HCT116 (cell line): ENCODE data around the gene DMWD. TPM values are rescaled to one million over a fixed set of nuclear protein-coding genes. Genes with fewer than 3 reads are reported as not detected.
A peak's percentile ranks its signal among the peaks of the same experiment; 100 is the strongest.

Experiments
- ATAC-seq: fragments of 200-7000 bp; cut with Tn5 transposase; 2 replicates; pipeline ENCODE4 v1.9.1; 2020; ENCODE audit warnings: mild to moderate bottlenecking, moderate library complexity
- BruUV-seq: library from RNA; stranded (reverse); fragments of 400-500 nt; replicated peaks from 2 replicates; lab custom pipeline; 2021; lab: Mats Ljungman, UMichigan
- CTCF ChIA-PET: fragments of 300-600 bp; sonication (Branson Sonifier 250); formaldehyde crosslinking; loops from one replicate; lab custom pipeline; 2021; ENCODE audit warnings: antibody characterized with exemption; lab: Charles Lee
- POLR2A ChIA-PET: fragments of 300-600, 350-600 bp; sonication (Branson Sonifier 250); formaldehyde crosslinking; loops from one replicate; lab custom pipeline; 2021; ENCODE audit warnings: antibody characterized with exemption; lab: Charles Lee
- RAD21 ChIA-PET, 2 experiments: fragments of 300-600 bp; sonication (Branson Sonifier 250); formaldehyde crosslinking; loops; one replicate each; lab custom pipeline; 2023; ENCODE audit warnings: low total read pairs in 2 of 2; ENCODE audit not compliant: uncharacterized antibody in 2 of 2, unreplicated experiment in 2 of 2, low non-redundant PET in 1 of 2; lab: Charles Lee
- DNase-seq: peaks from one replicate; pipeline ENCODE4 v3.0.0-alpha.2; 2010; ENCODE audit warnings: low read depth, low spot score
- H2AFZ ChIP-seq: fragments of 200-600 bp; shearing (Covaris generic), sonication (generic); 2 replicates; pipeline ENCODE4 v1.6.1; 2017; ENCODE audit warnings: low read depth, mixed run types, mixed read lengths, antibody characterized with exemption, low read length; ENCODE audit not compliant: poor library complexity, severe bottlenecking
- H3K27ac ChIP-seq: 2 replicates; pipeline ENCODE4 v1.5.1; 2012; ENCODE audit warnings: low read depth, low read length
- H3K27me3 ChIP-seq: fragments of 200-600 bp; sonication (generic); 2 replicates; pipeline ENCODE4 v1.6.1; 2016; ENCODE audit warnings: mixed run types, low read length, mixed read lengths; ENCODE audit not compliant: insufficient read depth
- H3K36me3 ChIP-seq, 2 experiments: fragments of 200-500 bp in 1 of 2; fragments of 200-600 bp in 1 of 2; sonication (Bioruptor generic) in 1 of 2; sonication (generic) in 1 of 2; 2 replicates each; pipeline versions ENCODE4 v1.5.1 to v1.6.1; 2014 to 2016; ENCODE audit warnings: low read length in 2 of 2, inconsistent platforms in 1 of 2, mixed read lengths in 1 of 2, mixed run types in 1 of 2; ENCODE audit not compliant: insufficient read depth in 2 of 2, control insufficient read depth in 1 of 2
- H3K4me1 ChIP-seq, 2 experiments: fragments of 200-600 bp in 1 of 2; sonication (generic) in 1 of 2; 2 replicates each; pipeline versions ENCODE4 v1.5.1 to v1.6.1; 2012 to 2017; ENCODE audit warnings: low read length in 2 of 2, inconsistent platforms in 1 of 2, mild to moderate bottlenecking in 1 of 2, mixed read lengths in 1 of 2, mixed run types in 1 of 2, moderate library complexity in 1 of 2; ENCODE audit not compliant: insufficient read depth in 2 of 2, control insufficient read depth in 1 of 2
- H3K4me2 ChIP-seq: fragments of 200-600 bp; sonication (generic); 2 replicates; pipeline ENCODE4 v1.6.1; 2017; ENCODE audit warnings: mixed run types, low read length, mixed read lengths
- H3K4me3 ChIP-seq, 2 experiments: fragments of 200-600 bp in 1 of 2; sonication (generic) in 1 of 2; replicated peaks in 1 of 2; 2 replicates each; pipeline ENCODE4 v1.5.1; 2011 to 2016; ENCODE audit warnings: low read length in 2 of 2, control low read depth in 1 of 2, low read depth in 1 of 2, mild to moderate bottlenecking in 1 of 2, mixed read lengths in 1 of 2, mixed run types in 1 of 2
- H3K79me2 ChIP-seq: fragments of 200-600 bp; sonication (generic); 2 replicates; pipeline ENCODE4 v1.6.1; 2017; ENCODE audit warnings: mild to moderate bottlenecking, mixed run types, low read length, moderate library complexity, mixed read lengths; ENCODE audit not compliant: insufficient read depth
- H3K9ac ChIP-seq: fragments of 200-600 bp; sonication (generic); 2 replicates; pipeline ENCODE4 v1.6.1; 2016; ENCODE audit warnings: low read length, mixed read lengths
- H3K9me2 ChIP-seq: fragments of 200-600 bp; sonication (generic), shearing (Covaris generic); 2 replicates; pipeline ENCODE4 v1.6.1; 2017; ENCODE audit warnings: mixed run types, mild to moderate bottlenecking, moderate library complexity; ENCODE audit not compliant: insufficient read depth
- H3K9me3 ChIP-seq, 2 experiments: fragments of 200-500 bp in 1 of 2; fragments of 200-600 bp in 1 of 2; sonication (Bioruptor generic) in 1 of 2; sonication (generic) in 1 of 2; 2 replicates each; pipeline ENCODE4 v1.6.1; 2014 to 2017; ENCODE audit warnings: low read length in 2 of 2, mixed read lengths in 2 of 2, inconsistent platforms in 1 of 2, low read depth in 1 of 2, mild to moderate bottlenecking in 1 of 2, mixed run types in 1 of 2, moderate library complexity in 1 of 2; ENCODE audit not compliant: control insufficient read depth in 1 of 2, insufficient read depth in 1 of 2
- H4K20me1 ChIP-seq: fragments of 200-600 bp; sonication (generic), shearing (Covaris generic); 2 replicates; pipeline ENCODE4 v1.6.1; 2017; ENCODE audit warnings: mixed run types, mild to moderate bottlenecking, moderate library complexity; ENCODE audit not compliant: insufficient read depth
- ATF3 ChIP-seq: IDR thresholded peaks from 2 replicates; pipeline ENCODE4 v1.6.1; 2012
- CEBPB ChIP-seq: IDR thresholded peaks from 2 replicates; pipeline ENCODE4 v1.6.1; 2012; ENCODE audit warnings: low read depth
- EGR1 ChIP-seq: IDR thresholded peaks from 2 replicates; pipeline ENCODE4 v1.6.1; 2012; ENCODE audit warnings: low read depth
- EZH2phosphoT487 ChIP-seq: fragments of 200-600 bp; IDR thresholded peaks from 2 replicates; pipeline ENCODE4 v1.6.1; 2018; ENCODE audit warnings: antibody characterized with exemption, borderline replicate concordance
- FOSL1 ChIP-seq: IDR thresholded peaks from 2 replicates; pipeline ENCODE4 v1.6.1; 2012; ENCODE audit warnings: low read depth
- MAX ChIP-seq: IDR thresholded peaks from 2 replicates; pipeline ENCODE4 v1.6.1; 2012
- POLR2A ChIP-seq: IDR thresholded peaks from 2 replicates; pipeline ENCODE4 v1.7.0; 2011; ENCODE audit warnings: borderline replicate concordance; ENCODE audit not compliant: insufficient read depth, insufficient read length; ENCODE audit errors: extremely low read depth
- RAD21 ChIP-seq: IDR thresholded peaks from 2 replicates; pipeline ENCODE4 v1.6.1; 2012; ENCODE audit warnings: low read depth, mild to moderate bottlenecking
- SIN3A ChIP-seq: IDR thresholded peaks from 2 replicates; pipeline ENCODE4 v1.6.1; 2012; ENCODE audit warnings: low read depth
- TCF7L2 ChIP-seq: IDR thresholded peaks from 2 replicates; pipeline ENCODE4 v1.7.0; 2011; ENCODE audit warnings: borderline replicate concordance, inconsistent platforms; ENCODE audit not compliant: insufficient read depth, insufficient read length; ENCODE audit errors: extremely low read depth
- YY1 ChIP-seq: IDR thresholded peaks from 2 replicates; pipeline ENCODE4 v1.6.1; 2011; ENCODE audit warnings: low read length, low read depth, moderate library complexity, mild to moderate bottlenecking; ENCODE audit not compliant: insufficient replicate concordance; ENCODE audit errors: extremely low read depth
- ZFX ChIP-seq: fragments of 450-650 bp; IDR thresholded peaks from 2 replicates; pipeline ENCODE4 v1.6.1; 2017
- intact Hi-C: fragments of 100-400 bp; cut with micrococcal nuclease; formaldehyde crosslinking; loops from 2 replicates; pipeline ENCODE4 v1.10.0; 2022
- total RNA-seq: library from RNA; stranded (reverse); gene quantifications from one replicate; pipeline ENCODE4 v1.2.1, GENCODE V29; 2021; ENCODE audit not compliant: unreplicated experiment

DMWD gene
- total RNA-seq, 1 experiment from 2014 or later = 56.8 TPM

- H3K9me2 ChIP-seq = no peaks in the 10 kb centered on the region
- ATAC-seq (no peak), DNase-seq (no peak)
- H3K4me2 ChIP-seq = no peak overlapping the region
- no peaks in the 10 kb centered on the region for H3K79me2 ChIP-seq
- H3K27me3 ChIP-seq = no peaks in the 10 kb centered on the region
- H3K4me1 ChIP-seq = peaks cover 4 to 18% of the 10 kb centered on the region in 2 experiments; a peak in 3 of 4 replicates
- no TSS peak for BruUV-seq
- peaks cover 0 to 5% of the 10 kb centered on the region in 2 experiments; a peak in 2 of 4 replicates for H3K36me3 ChIP-seq
- TF ChIP-seq YY1 (no peak), POLR2A (no peak), MAX (no peak), FOSL1 (no peak), ATF3 (no peak), ZFX (no peak), CEBPB (no peak), SIN3A (no peak), EZH2phosphoT487 (no peak)
- RAD21 ChIA-PET = no interaction called here
- intact Hi-C loops = no loop called here
- no peaks in the 10 kb centered on the region for H4K20me1 ChIP-seq
- H3K9me3 ChIP-seq = no peaks in the 10 kb centered on the region
- CTCF ChIA-PET = interaction anchor here (2.5 kb wide), 1 partner anchor 13 kb away, joined by 9 read pairs; no protein-coding TSS in a partner anchor
- POLR2A ChIA-PET = no interaction called here
- no peak overlapping the region for H3K9ac ChIP-seq
- no peak overlapping the region for H3K27ac ChIP-seq
- no peak overlapping the region for H2AFZ ChIP-seq
- no peak overlapping the region for H3K4me3 ChIP-seq
Observed at GRCh38 chr19:45812297-45812696, 19.7 kb upstream of the DMWD start.

GRCh38 chr19:45809643-45810159 lies 17.1 kb upstream of the DMWD start:
- no TSS peak for BruUV-seq
- H3K27ac ChIP-seq = 0 out of 2 replicates have a peak overlapping the region, but pooled peaks have one; percentile 22
- TF ChIP-seq TCF7L2 (no peak), EZH2phosphoT487 (no peak), ATF3 (no peak), POLR2A (no peak), MAX (no peak), EGR1 (no peak), RAD21 (no peak)
- RAD21 ChIA-PET = no interaction called here
- peaks cover 4 to 16% of the 10 kb centered on the region in 2 experiments; a peak in 3 of 4 replicates for H3K4me1 ChIP-seq
- no peak overlapping the region for H3K4me3 ChIP-seq
- ATAC-seq (no peak), DNase-seq (no peak)
- H3K27me3 ChIP-seq = no peaks in the 10 kb centered on the region
- intact Hi-C loops = no loop called here
- H3K9me3 ChIP-seq = no peaks in the 10 kb centered on the region
- H3K9ac ChIP-seq = peak overlapping the region; percentile 30; the same call in 1 of the 2 replicates
- H3K9me2 ChIP-seq = no peaks in the 10 kb centered on the region
- CTCF ChIA-PET = interaction anchor here (1.4 kb wide), 1 partner anchor 11 kb away, joined by 3 read pairs; no protein-coding TSS in a partner anchor
- POLR2A ChIA-PET = no interaction called here
- peak overlapping the region; percentile 41 for H3K4me2 ChIP-seq
- no peaks in the 10 kb centered on the region for H3K79me2 ChIP-seq
- no peaks in the 10 kb centered on the region; a peak in 1 of 4 replicates for H3K36me3 ChIP-seq
- peak overlapping the region; percentile 86 for H2AFZ ChIP-seq
- no peaks in the 10 kb centered on the region for H4K20me1 ChIP-seq
